ENCODE results near the gene FAM98C. TPM values are rescaled to one million over a fixed set of nuclear protein-coding genes. Genes with fewer than 3 reads are reported as not detected.
A peak's percentile ranks its signal among the peaks of the same experiment; 100 is the strongest.
"Not testable (repeated sequence)": the region's sequence is repeated elsewhere in the genome, so short reads cannot be mapped to it uniquely, and the experiment has no call there.

Gene FAM98C
- total RNA-seq, 4 donors from 2014 or later, result 24.9 to 69.0 (median 50.3) TPM

DNA sequence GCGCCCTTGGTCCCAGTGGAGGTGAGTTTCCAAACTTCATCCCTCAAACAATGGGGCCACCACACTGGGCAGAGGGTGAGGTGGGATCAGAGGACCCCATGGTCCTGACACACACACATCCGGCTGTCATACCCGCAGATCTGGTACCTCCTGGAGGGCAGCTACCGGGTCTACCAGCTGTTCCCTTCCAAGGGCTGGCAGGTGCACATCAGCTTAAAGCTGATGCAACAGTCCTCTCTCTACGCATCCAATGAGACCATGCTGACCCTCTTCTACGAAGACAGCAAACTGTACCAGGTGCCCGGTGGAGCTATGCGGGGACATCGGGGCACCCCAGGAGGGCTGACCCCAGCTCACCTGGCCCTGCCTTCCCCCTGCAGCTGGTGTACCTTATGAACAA, 42.5 kb upstream of the FAM98C start:
- DNase-seq (ENCODE audit: low spot score in 2 of 2), result no peak
- H3K9me3 ChIP-seq, result no peaks in the 10 kb centered on the region
- H3K36me3 ChIP-seq, result no peaks in the 10 kb centered on the region
- WGBS, 2 donors, result 90% methylated on average over 7 to 9 of the region's 9 CpGs
- peaks cover 0 to 22% (median 13%) of the 10 kb centered on the region in 4 donors for H3K4me1 ChIP-seq
- H3K27me3 ChIP-seq, result peaks cover 0 to 74% of the 10 kb centered on the region in 2 donors
- TF ChIP-seq POLR2A (IDR thresholded peaks at IDR 0.05), result no peak
- TF ChIP-seq, protein P1, sequence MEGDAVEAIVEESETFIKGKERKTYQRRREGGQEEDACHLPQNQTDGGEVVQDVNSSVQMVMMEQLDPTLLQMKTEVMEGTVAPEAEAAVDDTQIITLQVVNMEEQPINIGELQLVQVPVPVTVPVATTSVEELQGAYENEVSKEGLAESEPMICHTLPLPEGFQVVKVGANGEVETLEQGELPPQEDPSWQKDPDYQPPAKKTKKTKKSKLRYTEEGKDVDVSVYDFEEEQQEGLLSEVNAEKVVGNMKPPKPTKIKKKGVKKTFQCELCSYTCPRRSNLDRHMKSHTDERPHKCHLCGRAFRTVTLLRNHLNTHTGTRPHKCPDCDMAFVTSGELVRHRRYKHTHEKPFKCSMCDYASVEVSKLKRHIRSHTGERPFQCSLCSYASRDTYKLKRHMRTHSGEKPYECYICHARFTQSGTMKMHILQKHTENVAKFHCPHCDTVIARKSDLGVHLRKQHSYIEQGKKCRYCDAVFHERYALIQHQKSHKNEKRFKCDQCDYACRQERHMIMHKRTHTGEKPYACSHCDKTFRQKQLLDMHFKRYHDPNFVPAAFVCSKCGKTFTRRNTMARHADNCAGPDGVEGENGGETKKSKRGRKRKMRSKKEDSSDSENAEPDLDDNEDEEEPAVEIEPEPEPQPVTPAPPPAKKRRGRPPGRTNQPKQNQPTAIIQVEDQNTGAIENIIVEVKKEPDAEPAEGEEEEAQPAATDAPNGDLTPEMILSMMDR (IDR thresholded peaks at IDR 0.05), result no peak
- no peak for TF ChIP-seq EP300 (IDR thresholded peaks at IDR 0.05)
- H3K27ac ChIP-seq, result no peak overlapping the region
- no peak overlapping the region for H3K4me3 ChIP-seq

DNA sequence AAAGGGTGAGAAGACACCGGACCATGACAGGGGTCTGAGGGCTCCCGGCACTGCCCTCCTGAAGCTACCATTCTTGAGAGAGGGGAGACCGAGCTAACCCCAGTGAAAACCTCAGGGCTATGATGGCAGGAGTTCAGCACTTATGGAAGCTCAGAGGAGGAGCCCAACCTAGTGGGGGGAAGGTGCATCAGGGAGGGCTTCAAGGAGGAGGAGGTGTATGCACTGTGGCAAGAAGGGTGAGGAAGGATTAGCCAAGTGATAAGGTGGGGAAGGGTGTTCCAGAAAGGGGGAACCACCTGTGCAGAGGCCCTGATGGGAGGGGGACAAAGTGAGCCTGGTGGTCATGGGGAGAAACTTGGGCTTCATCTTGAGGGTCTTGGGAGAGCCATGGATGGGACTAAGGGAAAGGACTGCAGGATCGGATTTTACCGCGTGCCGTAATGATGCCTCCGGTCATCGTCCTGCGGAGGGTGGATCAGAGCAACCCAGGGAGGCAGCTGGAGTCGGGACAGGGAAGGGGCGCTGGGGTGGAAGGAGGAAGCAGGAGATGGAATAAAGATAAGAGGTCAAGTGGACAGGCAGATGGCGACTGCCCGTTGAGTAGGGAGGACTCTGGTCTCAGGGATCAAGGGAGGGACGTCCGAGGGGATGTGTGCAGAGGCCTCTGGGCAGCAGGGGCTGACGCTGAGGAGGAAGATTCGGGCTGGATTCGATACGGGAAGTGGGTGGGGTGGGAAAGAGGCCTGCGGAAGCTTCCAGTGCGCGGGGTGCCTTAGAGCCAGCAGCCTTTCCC, 41.9 kb upstream of the FAM98C start:
- Histone ChIP-seq H3K9me3 (no peaks in the 10 kb centered on the region), H3K4me1 (peaks cover 0 to 22% (median 13%) of the 10 kb centered on the region in 4 donors), H3K36me3 (no peaks in the 10 kb centered on the region), H3K27ac (no peak overlapping the region), H3K4me3 (peak overlapping the region in 3 of 4 donors; percentile 33 to 59 (median 49)), H3K27me3 (peaks cover 0 to 77% of the 10 kb centered on the region in 2 donors)
- 16 to 19% methylated on average over 20 to 23 of the region's 23 CpGs for WGBS, 2 donors
- DNase-seq (ENCODE audit: low spot score in 2 of 2), result no peak
- TF ChIP-seq EP300 (IDR thresholded peaks at IDR 0.05) (no peak), POLR2A (IDR thresholded peaks at IDR 0.05) (no peak)
- TF ChIP-seq, protein P1 (IDR thresholded peaks at IDR 0.05), result no peak

DNA sequence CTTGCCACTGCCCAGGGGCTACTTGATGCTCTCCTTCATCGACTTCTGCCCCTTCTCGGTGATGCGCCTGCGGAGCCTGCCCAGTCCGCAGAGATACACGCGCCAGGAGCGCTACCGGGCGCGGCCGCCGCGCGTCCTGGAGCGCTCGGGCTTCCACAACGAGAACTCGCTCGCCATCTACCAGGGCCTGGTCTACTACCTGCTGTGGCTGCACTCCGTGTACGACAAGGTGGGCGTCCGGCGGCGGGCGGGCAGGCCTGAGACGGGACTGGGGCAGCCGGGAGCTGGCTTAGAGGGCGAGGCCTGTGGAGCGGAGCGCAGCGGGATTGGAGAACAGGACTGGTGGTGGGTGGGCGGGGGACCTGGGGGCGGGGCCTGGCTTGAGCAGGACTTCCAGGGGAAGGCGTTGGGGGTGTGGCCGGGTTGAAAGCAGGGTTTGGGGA, 41.2 kb upstream of the FAM98C start:
- Histone ChIP-seq H3K27ac (peak overlapping the region in 1 of 4 donors; percentile 17), H3K27me3 (peaks cover 0 to 82% of the 10 kb centered on the region in 2 donors)

DNA sequence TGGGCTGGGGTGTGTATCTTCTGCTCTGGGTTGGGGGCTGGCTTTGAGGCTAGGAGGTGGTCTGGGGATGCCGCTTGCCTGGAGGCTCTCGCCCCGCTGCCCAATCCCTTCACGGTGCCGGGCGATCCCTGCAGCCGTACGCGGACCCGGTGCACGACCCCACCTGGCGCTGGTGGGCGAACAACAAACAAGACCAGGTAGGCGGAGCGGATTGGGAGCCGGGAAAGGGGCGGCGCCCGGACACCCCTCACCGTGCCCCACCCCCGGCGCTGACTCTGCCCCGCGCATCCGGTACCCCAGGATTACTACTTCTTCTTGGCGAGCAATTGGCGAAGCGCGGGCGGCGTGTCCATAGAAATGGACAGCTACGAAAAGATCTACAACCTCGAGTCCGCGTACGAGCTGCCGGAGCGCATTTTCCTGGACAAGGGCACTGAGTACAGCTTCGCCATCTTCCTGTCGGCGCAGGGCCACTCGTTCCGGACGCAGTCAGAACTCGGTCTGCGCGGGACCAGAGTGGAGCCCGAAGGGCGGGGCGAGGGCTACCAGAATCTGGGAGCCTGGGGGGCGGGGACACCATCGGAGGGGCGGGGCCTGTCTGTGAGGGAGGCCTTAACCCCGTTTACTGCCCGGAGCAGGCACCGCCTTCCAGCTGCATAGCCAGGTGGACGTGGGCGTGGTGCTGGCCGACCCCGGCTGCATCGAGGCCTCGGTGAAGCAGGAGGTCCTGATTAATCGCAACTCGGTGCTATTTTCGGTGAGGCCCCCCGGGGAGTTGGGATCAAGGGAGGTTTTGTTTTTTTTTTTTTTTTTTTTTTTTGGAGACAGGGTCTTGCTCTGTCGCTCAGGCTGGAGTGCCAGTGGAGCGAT, 40.6 kb upstream of the FAM98C start:
- H3K27ac ChIP-seq, result peak overlapping the region in 1 of 4 donors; percentile 17
- H3K36me3 ChIP-seq, result no peaks in the 10 kb centered on the region
- WGBS, 2 donors, result 2% methylated on average over 48 to 57 of the region's 68 CpGs
- peaks cover 0 to 84% of the 10 kb centered on the region in 2 donors for H3K27me3 ChIP-seq
- H3K4me3 ChIP-seq, result peak overlapping the region; percentile 22 to 59 (median 41)
- no peaks in the 10 kb centered on the region for H3K9me3 ChIP-seq
- TF ChIP-seq POLR2A (IDR thresholded peaks at IDR 0.05) (no peak), EP300 (IDR thresholded peaks at IDR 0.05) (no peak)
- TF ChIP-seq, protein P1 (IDR thresholded peaks at IDR 0.05), result no peak
- DNase-seq (ENCODE audit: low spot score in 2 of 2), result peak; percentile 43 to 59
- H3K4me1 ChIP-seq, result peaks cover 0 to 22% (median 13%) of the 10 kb centered on the region in 4 donors

More for the DNA sequence above, 41.2 kb upstream of the FAM98C start:
- 0 to 1% methylated on average over 24 to 36 of the region's 37 CpGs for WGBS, 2 donors
- Histone ChIP-seq H3K4me1 (peaks cover 0 to 22% (median 13%) of the 10 kb centered on the region in 4 donors), H3K36me3 (no peaks in the 10 kb centered on the region), H3K9me3 (no peaks in the 10 kb centered on the region), H3K4me3 (peak overlapping the region; percentile 22 to 59 (median 41))
- TF ChIP-seq POLR2A (IDR thresholded peaks at IDR 0.05), result no peak
- TF ChIP-seq, protein P1 (IDR thresholded peaks at IDR 0.05), result peak in 1 of 5 experiments; percentile 18
- no peak for TF ChIP-seq EP300 (IDR thresholded peaks at IDR 0.05)
- peak; percentile 19 to 22 for DNase-seq (ENCODE audit: low spot score in 2 of 2)

DNA sequence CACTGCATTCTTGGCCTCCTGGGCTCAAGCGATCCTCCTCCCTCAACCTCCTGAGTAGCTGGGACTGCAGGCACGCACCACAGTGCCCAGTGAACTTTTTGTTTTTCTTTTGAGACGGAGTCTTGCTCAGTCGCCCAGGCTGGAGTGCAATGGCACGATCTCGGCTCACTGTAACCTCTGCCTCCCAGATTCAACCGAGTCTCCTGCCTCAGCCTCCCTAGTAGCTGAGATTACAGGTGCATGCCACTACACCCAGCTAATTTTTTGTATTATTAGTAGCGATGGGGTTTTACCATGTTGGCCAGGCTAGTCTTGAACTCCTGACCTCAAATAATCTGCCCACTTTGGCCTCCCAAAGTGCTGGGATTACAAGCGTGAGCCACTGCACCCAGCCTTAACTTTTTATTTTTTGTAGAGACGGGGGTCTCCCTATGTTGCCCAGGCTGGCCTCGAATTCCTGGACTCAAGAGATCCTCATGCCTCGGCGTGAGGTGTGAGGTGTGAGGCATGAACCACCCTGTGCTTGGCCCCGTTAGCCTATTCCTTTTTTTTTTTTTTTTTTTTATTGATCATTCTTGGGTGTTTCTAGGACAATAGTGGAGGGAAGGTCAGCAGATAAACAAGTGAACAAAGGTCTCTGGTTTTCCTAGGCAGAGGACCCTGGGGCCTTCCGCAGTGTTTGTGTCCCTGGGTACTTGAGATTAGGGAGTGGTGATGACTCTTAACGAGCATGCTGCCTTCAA, 39.8 kb upstream of the FAM98C start:
- peaks cover 0 to 92% of the 10 kb centered on the region in 2 donors for H3K27me3 ChIP-seq
- not testable (repeated sequence) for DNase-seq (ENCODE audit: low spot score in 2 of 2); H3K9me3 ChIP-seq; H3K36me3 ChIP-seq; H3K27ac ChIP-seq
- peak overlapping the region in 1 of 4 donors; percentile 59 for H3K4me3 ChIP-seq
- 72 to 74% methylated on average over 14 to 15 of the region's 16 CpGs for whole genome bisulfite sequencing, 2 donors
- peaks cover 0 to 22% (median 13%) of the 10 kb centered on the region in 4 donors for H3K4me1 ChIP-seq
